GM18505 (cell line): Measurements from ENCODE around the gene MCMBP.
"Not testable (repeated sequence)": the region's sequence is repeated elsewhere in the genome, so short reads cannot be mapped to it uniquely, and the experiment has no call there.

Experiments used
- ATAC-seq: cut with Tn5 transposase; IDR thresholded peaks from one replicate; pipeline ENCODE4 v1.9.1; 2021; ENCODE audit not compliant: unreplicated experiment
- POLR2A ChIP-seq: IDR thresholded peaks from 4 replicates; pipeline ENCODE4 v1.6.1; 2011; ENCODE audit warnings: borderline replicate concordance; ENCODE audit not compliant: insufficient read depth, insufficient read length; ENCODE audit errors: extremely low read depth

Gene MCMBP

DNA sequence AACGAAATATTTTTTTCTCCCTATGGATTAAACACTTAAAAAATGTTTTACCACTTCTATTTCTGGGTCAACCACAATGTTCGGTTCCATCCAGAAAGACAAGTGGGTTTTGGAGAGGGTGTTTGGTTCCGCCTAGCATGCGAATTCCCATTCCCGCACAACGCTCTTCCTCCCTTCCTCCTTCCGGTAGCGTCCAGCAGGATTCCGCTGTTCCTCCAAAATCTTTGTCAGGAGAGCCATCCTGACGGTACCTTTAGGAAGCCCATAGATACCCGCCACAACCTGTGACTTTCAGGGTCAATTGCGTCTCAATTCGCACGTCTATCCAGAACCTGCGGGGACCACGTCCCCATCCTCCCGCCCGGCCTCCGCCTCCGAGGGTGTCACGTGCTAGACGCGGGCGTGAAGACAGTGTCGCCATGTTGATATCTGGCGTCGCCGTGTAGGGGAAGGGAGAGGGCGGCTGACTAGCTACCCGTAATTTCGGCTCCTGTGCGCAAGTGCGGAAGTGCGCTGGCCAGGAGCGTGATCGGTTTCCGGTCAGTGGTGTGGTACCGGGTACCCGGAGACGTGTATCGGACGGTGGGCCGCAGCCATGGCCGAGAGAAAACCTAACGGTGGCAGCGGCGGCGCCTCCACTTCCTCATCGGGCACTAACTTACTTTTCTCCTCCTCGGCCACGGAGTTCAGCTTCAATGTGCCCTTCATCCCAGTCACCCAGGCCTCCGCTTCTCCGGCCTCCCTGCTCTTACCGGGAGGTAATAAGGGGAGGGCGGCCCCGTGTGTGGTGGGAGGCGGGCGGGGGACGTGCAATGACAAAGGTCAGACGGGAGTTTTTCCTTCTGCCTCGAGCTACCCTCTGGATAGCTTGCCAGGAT lies 19.8 kb upstream of the MCMBP start, which contains the start of gene SEC23IP:
TSS of gene SEC23IP (plus strand) at position 543 of the 878 bp plus-strand sequence. CDS start at position 596, 53 bp downstream.
- peak; percentile 98 for ATAC-seq
- peak; percentile 94 for TF ChIP-seq POLR2A

DNA sequence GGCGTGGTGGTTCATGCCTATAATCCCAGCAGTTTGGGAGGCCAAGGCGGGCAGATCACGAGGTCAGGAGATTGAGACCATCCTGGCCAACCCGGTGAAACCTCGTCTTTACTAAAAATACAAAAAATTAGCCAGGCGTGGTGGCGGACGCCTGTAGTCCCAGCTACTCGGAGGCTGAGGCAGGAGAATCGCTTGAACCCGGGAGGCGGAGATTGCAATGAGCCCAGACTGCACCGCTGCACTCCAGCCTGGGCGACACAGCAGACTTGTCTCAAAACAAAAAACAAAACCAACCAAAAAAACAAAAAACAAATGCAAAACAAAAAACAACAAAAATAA lies 19.2 kb upstream of the MCMBP start:
- not testable (repeated sequence) for ATAC-seq

DNA sequence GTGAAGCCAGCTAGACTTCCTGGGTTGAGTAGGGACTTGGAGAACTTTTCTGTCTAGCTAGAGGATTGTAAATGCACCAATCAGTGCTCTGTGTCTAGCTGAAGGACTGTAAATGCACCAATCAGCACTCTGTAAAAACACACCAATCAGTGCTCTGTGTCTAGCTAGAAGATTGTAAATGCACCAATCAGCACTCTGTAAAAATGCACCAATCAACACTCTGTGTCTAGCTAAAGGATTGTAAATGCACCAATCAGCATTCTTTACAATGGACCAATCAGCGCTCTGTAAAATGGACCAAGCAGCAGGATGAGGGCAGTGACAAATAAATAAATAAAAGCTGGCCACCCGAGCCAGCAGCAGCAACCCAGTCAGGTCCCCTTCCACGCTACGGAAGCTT lies 17.7 kb upstream of the MCMBP start:
- ATAC-seq: not testable (repeated sequence)

DNA sequence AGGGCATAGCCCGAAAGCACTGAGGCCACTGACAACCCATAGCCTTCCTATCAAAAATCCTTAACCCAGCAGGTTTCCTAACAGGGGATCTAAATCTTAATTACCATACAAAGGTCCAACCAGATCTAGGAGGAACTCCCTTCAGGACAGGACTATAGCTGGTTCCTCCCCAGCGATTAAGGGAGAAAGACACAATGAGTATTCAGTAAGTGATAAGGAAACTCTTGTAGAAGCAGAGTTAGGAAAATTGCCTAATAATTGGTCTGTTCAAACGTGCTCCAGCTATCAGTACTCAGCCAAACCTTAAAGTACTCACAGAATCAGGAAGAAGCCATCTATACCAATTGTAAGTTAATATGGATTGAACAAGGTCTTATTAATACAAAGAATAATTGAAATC lies 16.6 kb upstream of the MCMBP start:
- ATAC-seq: not testable (repeated sequence)

DNA sequence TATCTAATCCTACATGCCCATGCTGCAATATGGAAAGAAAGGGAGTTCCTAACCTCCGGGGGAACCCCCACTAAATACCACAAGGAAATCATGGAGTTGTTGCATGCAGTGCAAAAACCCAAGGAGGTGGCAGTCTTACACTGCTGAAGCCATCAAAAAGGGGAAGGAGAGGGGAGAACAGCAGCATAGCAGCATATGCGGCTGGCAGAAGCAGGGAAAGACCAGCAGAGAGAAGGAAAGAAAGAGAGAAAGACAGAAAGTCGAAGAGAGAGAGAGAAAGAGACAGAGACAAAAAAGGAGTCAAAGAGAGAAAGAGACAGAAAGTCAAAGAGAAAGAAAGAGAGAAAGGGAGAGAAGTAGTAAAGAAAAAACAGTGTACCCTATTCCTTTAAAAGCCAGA lies 16.1 kb upstream of the MCMBP start:
- ATAC-seq: not testable (repeated sequence)

DNA sequence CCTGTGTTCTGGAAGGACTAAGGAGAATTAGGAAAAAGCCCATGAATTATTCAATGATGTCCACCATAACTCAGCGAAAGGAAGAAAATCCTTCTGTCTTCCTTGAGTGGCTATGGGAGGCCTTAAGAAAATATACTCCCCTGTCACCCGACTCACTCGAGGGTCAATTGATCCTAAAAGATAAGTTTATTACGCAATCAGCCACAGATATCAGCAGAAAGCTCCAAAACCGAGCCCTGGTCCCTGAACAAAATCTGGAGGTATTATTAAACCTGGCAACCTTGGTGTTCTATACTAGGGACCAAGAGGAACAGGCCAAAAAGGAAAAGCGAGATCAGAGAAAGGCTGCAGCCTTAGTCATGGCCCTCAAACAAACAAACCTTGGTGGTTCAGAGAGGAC lies 13.4 kb upstream of the MCMBP start:
- not testable (repeated sequence) for ATAC-seq

DNA sequence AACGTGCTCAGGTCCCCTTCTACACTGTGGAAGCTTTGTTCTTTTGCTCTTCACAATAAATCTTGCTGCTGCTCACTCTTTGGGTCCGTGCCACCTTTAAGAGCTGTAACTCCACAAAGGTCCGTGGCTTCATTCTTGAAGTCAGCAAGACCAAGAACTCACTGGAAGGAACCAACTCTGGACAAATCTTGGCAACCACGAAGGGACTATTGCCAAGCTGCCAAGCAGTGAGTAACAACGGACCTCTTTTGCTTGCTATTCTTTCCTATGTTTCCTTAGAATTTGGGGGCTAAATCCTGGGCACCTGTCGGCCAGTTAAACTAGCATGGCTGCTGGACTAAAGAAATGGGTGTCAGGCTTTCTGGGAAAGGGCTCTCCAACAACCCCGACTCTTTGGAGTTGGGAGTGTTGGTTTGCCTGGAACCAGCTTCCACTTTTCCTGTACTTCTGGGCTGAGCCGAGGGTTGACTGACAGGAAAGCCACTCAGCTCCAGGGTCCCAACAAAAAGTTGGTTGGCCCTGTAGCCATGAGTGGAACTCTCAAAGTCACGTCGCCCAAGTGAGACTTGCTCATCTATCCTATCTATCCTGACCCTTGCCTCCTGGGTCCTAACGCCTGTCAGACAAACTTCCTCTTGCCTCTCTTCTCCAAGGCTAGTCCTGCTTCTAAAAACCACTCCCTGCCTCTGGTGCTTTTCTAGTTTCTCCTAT lies 11.4 kb upstream of the MCMBP start:
- ATAC-seq: not testable (repeated sequence)

DNA sequence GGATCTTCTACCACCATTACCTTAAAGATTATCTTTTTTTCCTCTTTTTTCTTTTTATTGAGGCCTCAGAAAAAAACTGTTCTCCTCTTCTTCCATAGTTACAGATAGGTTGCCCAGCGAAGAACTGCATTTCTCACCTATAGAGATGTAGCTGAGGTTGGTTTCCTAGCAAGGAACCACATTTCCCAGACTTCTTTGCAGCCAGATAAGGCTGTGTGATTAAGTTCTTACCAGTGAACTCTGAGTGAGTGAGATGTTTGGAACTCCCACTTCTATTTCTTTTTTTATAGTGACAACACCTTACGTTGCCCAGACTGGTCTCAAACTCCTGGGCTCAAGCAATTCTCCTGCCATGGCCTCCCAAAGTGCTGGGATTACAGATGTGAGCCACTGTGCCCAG lies 5.9 kb upstream of the MCMBP start:
- TF ChIP-seq POLR2A: no peak
- no peak for ATAC-seq

DNA sequence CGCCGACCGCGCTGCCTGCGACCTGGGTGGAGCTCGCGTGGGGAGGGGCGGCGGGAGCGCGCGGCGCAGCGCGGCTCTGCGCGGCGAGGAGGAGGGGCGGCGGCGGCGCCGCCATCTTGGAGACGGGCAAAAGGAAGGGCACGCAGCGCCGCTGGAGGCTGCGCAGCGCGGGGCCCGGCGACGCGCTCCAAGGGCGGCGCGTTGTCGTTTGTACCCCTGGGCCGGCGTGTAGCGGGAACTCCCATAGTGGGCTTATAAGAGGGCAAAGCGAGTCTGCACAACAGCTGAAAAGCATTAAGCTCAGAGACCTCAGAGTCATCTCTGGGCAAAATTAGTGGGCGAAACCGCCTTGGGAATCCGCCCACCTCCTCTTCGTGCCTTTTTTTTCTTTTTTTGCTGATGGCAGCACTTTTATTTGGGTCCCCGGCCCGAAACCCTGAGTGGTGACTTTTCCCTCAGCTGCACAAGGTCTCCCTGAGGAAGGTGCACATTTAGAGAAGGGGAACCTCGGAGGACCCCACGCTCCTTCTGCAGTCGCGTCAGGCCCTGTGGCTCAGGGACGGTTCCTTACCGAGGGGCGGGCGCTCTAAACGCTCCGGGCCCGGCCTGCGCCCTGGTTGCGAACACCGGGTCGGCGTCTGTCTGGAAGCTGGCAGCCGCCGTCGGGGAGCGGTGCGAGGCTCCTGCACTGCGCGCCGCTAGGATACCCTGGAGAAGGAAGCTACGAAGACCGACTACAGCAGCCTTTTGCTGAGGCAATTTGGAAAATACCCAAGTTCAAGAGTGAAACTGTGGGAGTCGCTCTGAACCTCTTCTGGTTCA lies 428 bp upstream of the MCMBP start:
- peak; percentile 90 for ATAC-seq
- peak; percentile 75 for TF ChIP-seq POLR2A

DNA sequence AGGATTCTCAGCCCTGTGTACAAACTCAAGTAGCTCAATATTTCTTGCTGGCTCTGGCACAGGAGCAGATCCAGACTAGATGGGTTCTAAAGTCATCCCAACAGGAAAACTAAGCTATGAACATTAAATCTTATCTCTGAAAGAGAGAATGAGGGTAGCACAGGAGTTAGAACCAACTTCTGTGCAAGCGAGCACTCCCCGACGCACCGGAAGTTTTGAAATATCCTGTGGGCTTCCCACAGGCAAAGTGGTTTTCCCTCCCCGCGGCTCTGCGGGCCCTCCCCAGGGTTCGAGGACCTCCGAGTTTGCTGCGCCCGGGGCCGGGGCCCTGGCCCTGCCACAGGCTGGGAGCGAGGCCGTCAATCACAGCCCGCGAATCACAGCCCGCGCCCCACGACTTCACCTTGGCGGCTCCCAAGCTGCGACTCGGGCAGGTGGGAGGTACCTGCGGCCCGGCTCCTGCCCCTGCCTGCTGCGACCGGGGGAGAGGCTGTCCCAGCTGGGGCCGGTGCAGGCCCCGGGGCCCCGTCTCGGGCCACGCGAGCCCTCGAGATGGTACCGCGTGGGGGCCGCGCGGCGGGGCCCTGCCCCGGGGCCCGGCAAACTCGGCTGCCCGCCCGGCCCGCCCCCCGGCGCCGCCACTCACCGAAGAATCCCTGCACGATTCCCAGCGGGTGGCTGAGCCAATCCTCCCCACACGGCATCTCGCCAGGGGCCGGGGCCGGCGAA lies 598 bp downstream of the MCMBP start:
- TF ChIP-seq POLR2A: no peak
- ATAC-seq: peak; percentile 50

DNA sequence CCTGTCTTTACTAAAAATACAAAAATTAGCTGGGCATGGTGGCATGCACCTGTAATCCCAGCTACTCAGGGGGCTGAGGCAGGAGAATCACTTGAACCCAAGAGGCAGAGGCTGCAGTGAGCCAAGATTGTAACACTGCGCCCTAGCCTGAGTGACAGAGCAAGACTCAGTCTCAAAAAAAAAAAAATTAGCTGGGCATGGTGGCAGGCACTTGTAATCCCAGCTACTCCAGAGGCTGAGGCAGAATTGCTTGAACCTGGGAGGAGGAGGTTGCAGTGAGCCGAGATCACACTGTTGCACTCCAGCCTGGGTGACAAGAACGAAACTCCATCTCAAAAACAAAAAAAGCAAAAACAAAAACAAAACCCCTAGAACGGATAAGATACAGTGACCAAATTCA lies 3.2 kb downstream of the MCMBP start:
- ATAC-seq: not testable (repeated sequence)

DNA sequence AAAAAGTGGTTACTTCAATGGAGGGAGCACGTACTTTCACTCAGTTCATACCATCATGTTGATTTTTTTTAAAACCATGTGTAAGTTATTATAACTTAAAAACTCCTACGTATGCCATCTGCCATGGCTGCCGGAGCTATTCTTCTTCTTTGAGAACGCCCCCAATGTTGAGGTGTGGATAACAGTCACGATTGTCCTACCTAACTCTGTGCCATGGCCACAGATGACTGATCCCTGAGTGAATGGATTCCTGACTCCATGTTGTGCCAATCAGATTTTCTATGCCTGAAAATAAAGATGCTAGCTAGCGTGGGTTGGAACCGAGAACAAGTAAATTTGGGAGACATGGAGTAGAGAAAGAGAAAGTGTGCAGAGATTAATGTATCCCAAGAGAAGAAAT lies 5.3 kb downstream of the MCMBP start:
- TF ChIP-seq POLR2A: no peak
- ATAC-seq: no peak

DNA sequence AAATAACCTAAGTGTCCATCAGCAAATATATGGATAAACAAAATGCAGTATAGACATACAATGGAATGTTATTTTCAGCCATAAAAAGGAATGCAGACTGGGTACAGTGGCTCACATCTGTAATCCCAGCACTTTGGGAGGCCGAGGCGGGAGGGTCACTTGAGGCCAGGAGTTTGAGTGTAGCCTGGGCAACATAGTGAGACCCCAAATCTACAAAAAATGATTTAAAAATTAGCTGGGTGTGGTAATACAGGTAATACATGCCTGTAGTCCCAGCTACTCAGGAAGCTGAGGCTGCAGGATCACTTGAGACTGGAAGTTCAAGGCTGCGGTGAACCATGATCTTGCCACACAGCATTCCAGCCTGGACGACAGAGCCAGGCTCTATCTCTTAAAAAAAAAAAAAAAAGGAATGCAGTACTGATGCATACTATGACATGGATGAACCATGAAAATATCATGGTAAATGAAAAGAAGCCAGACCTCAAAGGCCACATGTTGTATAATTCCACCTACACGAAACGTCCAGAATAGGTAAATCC lies 6.9 kb downstream of the MCMBP start:
- TF ChIP-seq POLR2A: no peak
- ATAC-seq: no peak

DNA sequence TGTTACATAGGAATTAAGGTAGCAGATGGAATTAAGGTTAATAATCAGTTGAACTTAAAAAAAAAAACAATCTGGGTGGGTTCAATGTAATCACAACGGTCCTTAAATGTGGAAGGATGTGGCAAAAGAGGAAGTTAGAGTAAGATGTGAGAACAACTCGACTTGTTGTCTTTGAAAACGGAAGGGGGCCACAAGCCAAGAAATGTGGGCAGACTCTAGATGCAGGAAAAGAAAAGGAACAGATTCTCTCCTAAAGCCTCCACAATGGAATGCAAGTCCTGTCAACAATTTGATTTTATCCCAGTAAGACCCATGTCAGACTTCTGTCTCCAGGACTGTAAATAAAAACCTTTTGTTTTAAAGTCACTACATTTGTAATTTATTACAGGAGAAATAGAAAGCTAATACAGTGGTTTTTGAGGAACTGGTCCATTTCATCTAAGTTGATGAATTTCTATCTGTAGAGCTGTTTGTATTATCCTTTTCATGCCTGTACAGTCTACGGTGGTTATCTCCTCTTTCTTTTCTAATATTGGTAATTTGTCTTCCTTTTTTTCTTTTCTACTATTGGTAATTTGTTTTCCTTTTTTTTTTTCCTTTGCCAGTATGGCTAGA lies 8.6 kb downstream of the MCMBP start:
- TF ChIP-seq POLR2A: no peak
- no peak for ATAC-seq
